A673 (cell line): ENCODE measurements around the gene REN. TPM values are rescaled to one million over a fixed set of nuclear protein-coding genes. Genes with fewer than 3 reads are reported as not detected.

Experiments
- BruUV-seq: library from RNA; stranded (reverse); fragments of 400-500 nt; replicated peaks from 2 replicates; lab custom pipeline; 2021; lab: Mats Ljungman, UMichigan
- CTCF ChIA-PET: fragments of 300-600 bp; sonication (Branson Sonifier 250); formaldehyde crosslinking; loops from one replicate; lab custom pipeline; 2022; ENCODE audit warnings: antibody characterized with exemption; lab: Charles Lee
- POLR2A ChIA-PET: fragments of 300-600 bp; sonication (Branson Sonifier 250); formaldehyde crosslinking; loops from one replicate; lab custom pipeline; 2022; ENCODE audit warnings: antibody characterized with exemption; ENCODE audit not compliant: low non-redundant PET; lab: Charles Lee
- DNase-seq: peaks from one replicate; pipeline ENCODE4 v3.0.0-alpha.2; 2015; ENCODE audit warnings: low spot score
- H3K27ac ChIP-seq: fragments of 200-600 bp; sonication (generic); 2 replicates; pipeline ENCODE4 v1.5.1; 2016; ENCODE audit warnings: mixed run types, low read depth, mild to moderate bottlenecking, mixed read lengths, antibody characterized with exemption, low read length; ENCODE audit not compliant: poor library complexity, severe bottlenecking
- H3K27me3 ChIP-seq: fragments of 200-600 bp; sonication (generic); replicated peaks from 2 replicates; pipeline ENCODE4 v1.6.1; 2017; ENCODE audit warnings: mixed run types, low read depth, mild to moderate bottlenecking, mixed read lengths, antibody characterized with exemption, low read length; ENCODE audit not compliant: insufficient read depth, poor library complexity
- H3K36me3 ChIP-seq: fragments of 200-600 bp; sonication (generic); 2 replicates; pipeline ENCODE4 v1.6.1; 2016; ENCODE audit warnings: mixed run types, mild to moderate bottlenecking, mixed read lengths, antibody characterized with exemption, low read length; ENCODE audit not compliant: insufficient read depth, poor library complexity, severe bottlenecking
- H3K4me1 ChIP-seq: fragments of 200-600 bp; sonication (generic); 2 replicates; pipeline ENCODE4 v1.6.1; 2017; ENCODE audit warnings: mixed run types, mild to moderate bottlenecking, mixed read lengths, antibody characterized with exemption, low read length; ENCODE audit not compliant: insufficient read depth, poor library complexity, severe bottlenecking
- H3K4me3 ChIP-seq: fragments of 200-600 bp; sonication (generic); 2 replicates; pipeline ENCODE4 v1.5.1; 2016; ENCODE audit warnings: low read depth, mixed run types, mild to moderate bottlenecking, mixed read lengths, low read length; ENCODE audit not compliant: poor library complexity, severe bottlenecking
- H3K9me3 ChIP-seq: fragments of 200-600 bp; sonication (generic); 2 replicates; pipeline ENCODE4 v1.6.1; 2016; ENCODE audit warnings: mixed run types, low read depth, mild to moderate bottlenecking, mixed read lengths, antibody characterized with exemption, low read length; ENCODE audit not compliant: poor library complexity, severe bottlenecking
- EZH2 ChIP-seq: fragments of 200-600 bp; sonication (generic); IDR thresholded peaks from 2 replicates; pipeline ENCODE4 v1.6.1; 2017; ENCODE audit warnings: borderline replicate concordance, low read depth, mild to moderate bottlenecking, mixed read lengths, antibody characterized with exemption, low read length; ENCODE audit not compliant: poor library complexity, severe bottlenecking
- intact Hi-C: fragments of 100-400 bp; cut with micrococcal nuclease; formaldehyde crosslinking; loops from one replicate; pipeline ENCODE4 v1.10.0; 2022; ENCODE audit not compliant: unreplicated experiment
- total RNA-seq: library from RNA; stranded (reverse); gene quantifications from 2 replicates; pipeline ENCODE4 v1.2.3, GENCODE V29; 2021
- TF ChIP-seq, protein P1 (sequence below): fragments of 300-800, 200-600 bp; sonication (generic); conservative IDR thresholded peaks from 2 replicates; pipeline ENCODE4 v1.5.1; 2017; ENCODE audit warnings: low read depth, mild to moderate bottlenecking, antibody characterized with exemption, low read length, moderate library complexity, mixed read lengths

The REN gene
- total RNA-seq, 1 experiment from 2014 or later, result not detected

DNA sequence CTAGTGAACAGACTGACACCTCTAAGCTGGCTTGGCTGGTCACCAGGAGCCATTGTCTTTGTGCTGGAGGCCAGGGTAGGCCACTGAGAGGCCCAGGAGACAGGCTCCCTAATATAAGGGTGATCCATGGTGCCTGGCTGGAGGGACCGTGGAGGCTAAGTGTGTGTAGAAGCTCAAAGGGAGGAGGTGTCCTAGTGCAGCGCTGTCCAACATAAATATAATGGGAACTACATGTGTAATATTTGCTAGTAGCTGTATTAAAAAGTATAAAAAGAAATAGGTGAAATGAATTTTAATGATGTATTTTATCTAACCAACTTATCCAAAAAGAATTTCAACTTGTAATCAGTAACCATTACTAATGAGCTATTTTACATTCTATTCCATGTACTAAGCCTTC, 58.2 kb downstream of the REN start:
- Histone ChIP-seq H3K4me1 (peaks cover 28% of the 10 kb centered on the region), H3K27ac (no peak overlapping the region), H3K27me3 (no peaks in the 10 kb centered on the region), H3K4me3 (no peak overlapping the region), H3K9me3 (no peaks in the 10 kb centered on the region), H3K36me3 (no peaks in the 10 kb centered on the region)
- BruUV-seq, result no TSS peak
- DNase-seq, result no peak
- ChIA-PET POLR2A (no interaction called here), CTCF (no interaction called here)
- intact Hi-C loops, result no loop called here
- TF ChIP-seq, protein P1, sequence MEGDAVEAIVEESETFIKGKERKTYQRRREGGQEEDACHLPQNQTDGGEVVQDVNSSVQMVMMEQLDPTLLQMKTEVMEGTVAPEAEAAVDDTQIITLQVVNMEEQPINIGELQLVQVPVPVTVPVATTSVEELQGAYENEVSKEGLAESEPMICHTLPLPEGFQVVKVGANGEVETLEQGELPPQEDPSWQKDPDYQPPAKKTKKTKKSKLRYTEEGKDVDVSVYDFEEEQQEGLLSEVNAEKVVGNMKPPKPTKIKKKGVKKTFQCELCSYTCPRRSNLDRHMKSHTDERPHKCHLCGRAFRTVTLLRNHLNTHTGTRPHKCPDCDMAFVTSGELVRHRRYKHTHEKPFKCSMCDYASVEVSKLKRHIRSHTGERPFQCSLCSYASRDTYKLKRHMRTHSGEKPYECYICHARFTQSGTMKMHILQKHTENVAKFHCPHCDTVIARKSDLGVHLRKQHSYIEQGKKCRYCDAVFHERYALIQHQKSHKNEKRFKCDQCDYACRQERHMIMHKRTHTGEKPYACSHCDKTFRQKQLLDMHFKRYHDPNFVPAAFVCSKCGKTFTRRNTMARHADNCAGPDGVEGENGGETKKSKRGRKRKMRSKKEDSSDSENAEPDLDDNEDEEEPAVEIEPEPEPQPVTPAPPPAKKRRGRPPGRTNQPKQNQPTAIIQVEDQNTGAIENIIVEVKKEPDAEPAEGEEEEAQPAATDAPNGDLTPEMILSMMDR, result no peak
- TF ChIP-seq EZH2, result no peak

DNA sequence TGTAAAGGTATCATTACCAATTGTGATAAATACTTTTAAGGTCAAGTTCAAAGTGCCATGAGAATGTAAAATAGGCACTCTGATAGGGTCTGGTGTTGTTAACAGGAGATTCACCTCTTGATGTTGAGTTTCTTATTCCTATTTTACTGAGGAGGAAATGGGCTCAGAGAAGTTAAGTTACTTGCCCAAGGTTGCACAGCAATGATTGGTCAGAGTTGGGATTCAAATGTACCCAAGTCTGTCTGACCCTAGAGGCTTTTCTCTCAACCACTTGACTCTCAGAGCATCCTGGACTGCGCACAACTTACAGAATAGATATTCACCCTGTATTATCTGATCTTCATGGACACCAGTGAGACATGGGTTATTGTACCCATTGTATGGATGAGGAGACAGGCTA, 59.3 kb downstream of the REN start:
- intact Hi-C loops, result no loop called here
- TF ChIP-seq EZH2, result no peak
- TF ChIP-seq, protein P1, result no peak
- Histone ChIP-seq H3K4me3 (no peak overlapping the region), H3K36me3 (no peaks in the 10 kb centered on the region), H3K27ac (no peak overlapping the region), H3K27me3 (no peaks in the 10 kb centered on the region), H3K4me1 (peaks cover 28% of the 10 kb centered on the region), H3K9me3 (no peaks in the 10 kb centered on the region)
- CTCF ChIA-PET, result no interaction called here
- POLR2A ChIA-PET, result no interaction called here
- no TSS peak for BruUV-seq
- no peak for DNase-seq

DNA sequence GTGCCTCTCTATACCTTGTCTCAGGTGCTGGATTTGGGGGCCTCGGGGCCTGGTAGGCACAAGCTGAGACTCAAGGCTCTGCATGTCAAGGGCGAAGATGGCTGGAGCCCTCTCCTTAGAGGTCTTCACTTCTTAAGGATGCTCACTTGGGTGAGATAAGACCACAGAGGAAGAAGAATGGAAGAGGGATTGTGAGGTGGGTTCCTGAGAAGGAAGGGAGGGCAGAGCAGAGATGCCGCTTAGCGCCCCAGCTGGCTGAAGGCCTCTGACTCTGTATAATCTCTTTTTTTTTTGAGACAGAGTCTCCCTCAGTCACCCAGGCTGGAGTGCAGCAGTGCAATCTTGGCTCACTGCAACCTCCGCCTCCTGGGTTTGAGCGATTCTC, 61.0 kb downstream of the REN start:
- Histone ChIP-seq H3K27me3 (no peaks in the 10 kb centered on the region), H3K4me1 (peaks cover 28% of the 10 kb centered on the region), H3K36me3 (no peaks in the 10 kb centered on the region), H3K4me3 (no peak overlapping the region), H3K9me3 (no peaks in the 10 kb centered on the region), H3K27ac (peak overlapping the region; percentile 60)
- no peak for TF ChIP-seq EZH2
- TF ChIP-seq, protein P1, result no peak
- BruUV-seq, result no TSS peak
- ChIA-PET POLR2A (no interaction called here), CTCF (no interaction called here)
- no peak for DNase-seq
- intact Hi-C loops, result no loop called here

Other genes starting within 250 kb of the REN start
- 9.4 and 11.5 TPM in 2 replicates for gene SOX13, start 93.2 kb downstream of the REN start, total RNA-seq
- 7.3 and 8.3 TPM in 2 replicates for gene ETNK2, start 14.3 kb downstream of the REN start, total RNA-seq
- not detected in 2 replicates for gene KISS1, start 30.2 kb upstream of the REN start, total RNA-seq
- not detected in 2 replicates for gene GOLT1A, start 47.7 kb upstream of the REN start, total RNA-seq
- 0.58 and 0.70 TPM in 2 replicates for gene PLEKHA6, start 193.6 kb upstream of the REN start, total RNA-seq
- 46.9 and 52.5 TPM in 2 replicates for gene PPP1R15B, start 245.5 kb upstream of the REN start, total RNA-seq